ENCODE results near the gene SYTL2.
"Not testable (repeated sequence)": the region's sequence is repeated elsewhere in the genome, so short reads cannot be mapped to it uniquely, and the experiment has no call there.

SYTL2 gene

GRCh38 chr11:85682330-85683305 lies 128.3 kb downstream of the SYTL2 start:
- DNase-seq = peak; percentile 65

- DNase-seq = peak; percentile 10
Measured at GRCh38 chr11:85680897-85681296, 130.0 kb downstream of the SYTL2 start.

- DNase-seq = no peak
Measured at GRCh38 chr11:85679576-85679975, 131.4 kb downstream of the SYTL2 start.

GRCh38 chr11:85673393-85673792 lies 137.5 kb downstream of the SYTL2 start:
- DNase-seq = no peak

- DNase-seq = no peak
Measured at GRCh38 chr11:85672105-85672902, 138.6 kb downstream of the SYTL2 start.

GRCh38 chr11:85670949-85671663 lies 139.8 kb downstream of the SYTL2 start:
- not testable (repeated sequence) for DNase-seq

GRCh38 chr11:85668157-85668556 lies 142.8 kb downstream of the SYTL2 start:
- no peak for DNase-seq

GRCh38 chr11:85666687-85667086 lies 144.3 kb downstream of the SYTL2 start:
- no peak for DNase-seq

- DNase-seq = peak; percentile 36
Measured at GRCh38 chr11:85665733-85666132, 145.2 kb downstream of the SYTL2 start.

GRCh38 chr11:85664615-85665481 lies 146.1 kb downstream of the SYTL2 start, which contains the start of gene CREBZF:
CREBZF (minus strand) TSS chr11:85665129; CDS start chr11:85664875, 254 bp downstream.
- DNase-seq = peak; percentile 95

- peak; percentile 90 for DNase-seq
Measured at GRCh38 chr11:85663753-85664614, 147.0 kb downstream of the SYTL2 start.

- peak; percentile 53 for DNase-seq
Measured at GRCh38 chr11:85663080-85663752, 147.7 kb downstream of the SYTL2 start.

GRCh38 chr11:85661972-85662664 lies 148.8 kb downstream of the SYTL2 start:
- no peak for DNase-seq

- DNase-seq = no peak
Measured at GRCh38 chr11:85658180-85658579, 152.8 kb downstream of the SYTL2 start.

- DNase-seq = no peak
Measured at GRCh38 chr11:85656777-85657176, 154.2 kb downstream of the SYTL2 start.

- DNase-seq = not testable (repeated sequence)
Measured at GRCh38 chr11:85654343-85654742, 156.6 kb downstream of the SYTL2 start.

GRCh38 chr11:85652786-85653447 lies 158.0 kb downstream of the SYTL2 start:
- DNase-seq = no peak

GRCh38 chr11:85651118-85651517 lies 159.8 kb downstream of the SYTL2 start:
- no peak for DNase-seq

Measured in CD4-positive, alpha-beta T cell treated with Interleukin-21 for 1 hour (primary cell).